ENCODE measurements around the gene EML6. TPM values are rescaled to one million over a fixed set of nuclear protein-coding genes. Genes with fewer than 3 reads are reported as not detected.

EML6 gene
- total and polyA plus RNA-seq, 2 of the 8 experiments (the other 6 are each of a cell fraction or from before 2014, with no cell fraction given): 1.2 to 1.6 TPM

DNA sequence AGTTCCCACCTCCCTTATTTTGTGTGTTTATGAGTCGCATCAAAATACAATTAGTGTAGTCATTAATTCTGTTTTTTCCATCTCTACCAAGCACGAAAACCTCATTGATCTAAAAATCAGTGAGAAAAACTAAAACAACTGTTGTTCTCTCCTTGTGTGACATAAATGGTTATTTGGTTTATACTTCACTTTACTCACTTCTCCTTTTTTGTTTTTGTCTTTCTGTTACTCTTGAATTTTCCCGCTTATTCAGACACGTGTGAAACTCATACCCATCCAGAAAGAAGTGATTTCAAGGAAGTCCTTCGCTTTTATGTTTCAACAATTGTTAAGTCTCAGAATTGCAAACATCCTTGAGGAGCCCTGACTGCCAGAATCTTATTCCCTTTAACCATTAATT is 121.6 kb downstream of the EML6 start:
- Histone ChIP-seq H2BK15ac (ENCODE audit: low read length) (no peak overlapping the region), H2BK12ac (ENCODE audit: low read depth, low read length) (no peak overlapping the region), H4K8ac (ENCODE audit: extremely low read depth, insufficient read depth, low read length) (no peak overlapping the region), H3K4ac (replicated peaks; ENCODE audit: insufficient read length, low read depth, low read length) (no peak overlapping the region), H3K27me3 (replicated peaks in 1 of 4; ENCODE audit: control insufficient read depth in 3 of 4, extremely low read depth in 1 of 4, insufficient read depth in 3 of 4, low read length in 3 of 4) (no peaks in the 10 kb centered on the region), H2AK5ac (ENCODE audit: low read depth, low read length) (no peak overlapping the region), H3K36me3 (ENCODE audit: control insufficient read depth in 2 of 4, insufficient read depth in 4 of 4, low read length in 3 of 4) (no peaks in the 10 kb centered on the region), H3K4me1 (replicated peaks in 1 of 4; ENCODE audit: control insufficient read depth in 3 of 4, insufficient read depth in 4 of 4, low read length in 3 of 4) (no peaks in the 10 kb centered on the region), H2BK5ac (ENCODE audit: low read depth, low read length) (no peak overlapping the region), H3K27ac (ENCODE audit: low read depth, low read length) (no peak overlapping the region), H3K18ac (ENCODE audit: extremely low read depth, low read length) (no peak overlapping the region), H2BK120ac (replicated peaks; ENCODE audit: low read depth, low read length) (no peak overlapping the region), H4K20me1 (replicated peaks in 1 of 2; ENCODE audit: control insufficient read depth in 1 of 2, insufficient read depth in 2 of 2, low read length in 2 of 2) (no peaks in the 10 kb centered on the region), H3K9ac (replicated peaks in 1 of 4; ENCODE audit: extremely low read depth in 1 of 4, low read depth in 3 of 4, low read length in 3 of 4) (no peak overlapping the region), H3K23ac (ENCODE audit: insufficient read length) (no peak overlapping the region), H2BK20ac (ENCODE audit: low read length) (no peak overlapping the region), H2AFZ (ENCODE audit: low read length) (no peak overlapping the region), H3K4me2 (ENCODE audit: insufficient read depth in 1 of 2, low read depth in 2 of 2, low read length in 2 of 2) (no peak overlapping the region), H3K14ac (ENCODE audit: insufficient read length) (no peak overlapping the region), H3K56ac (replicated peaks; ENCODE audit: insufficient read length, low read depth, low read length) (no peak overlapping the region), H3K79me1 (ENCODE audit: low read depth, low read length) (no peaks in the 10 kb centered on the region), H3K4me3 (ENCODE audit: extremely low read depth in 1 of 4, insufficient read depth in 2 of 4, low read depth in 3 of 4, low read length in 4 of 4) (no peak overlapping the region), H4K91ac (replicated peaks; ENCODE audit: insufficient read length, low read length) (no peak overlapping the region), H4K5ac (ENCODE audit: insufficient read length, low read depth, low read length) (no peak overlapping the region), H3K79me2 (ENCODE audit: control insufficient read depth in 1 of 2, insufficient read depth in 2 of 2, low read length in 2 of 2) (no peaks in the 10 kb centered on the region), H3K23me2 (ENCODE audit: low read depth, low read length) (no peaks in the 10 kb centered on the region; the same call in 1 of the 2 replicates), H3K9me3 (ENCODE audit: insufficient read depth in 2 of 2, low read depth in 1 of 2, low read length in 1 of 2) (no peaks in the 10 kb centered on the region)
- POLR2A ChIA-PET (ENCODE audit: partially characterized antibody): no interaction called here
- 65% methylated on average over 5 of the region's 5 CpGs; no CpG with 5 or more reads in 1 of the 2 experiments for WGBS, 2 experiments (ENCODE audit: extremely low coverage in 1 of 2, insufficient coverage in 1 of 2, insufficient read length in 1 of 2, insufficient replicate concordance in 2 of 2, low coverage in 1 of 2, low lambda C conversion rate in 2 of 2, missing lambda C conversion rate in 1 of 2)
- CTCF ChIA-PET (ENCODE audit: partially characterized antibody): interaction anchor here (0.8 to 1.8 kb wide), 5 partner anchors 12 to 323 kb away, joined by 3 to 7 read pairs (median 3); no protein-coding TSS in a partner anchor
- FAIRE-seq (no peak), DNase-seq (ENCODE audit: low read depth in 1 of 2, low spot score in 2 of 2) (no peak)
- no peak for TF ChIP-seq CEBPB (IDR thresholded peaks at IDR 0.05; ENCODE audit: low read depth, low read length)
- TF ChIP-seq RBBP5 (IDR thresholded peaks at IDR 0.05; ENCODE audit: borderline replicate concordance, low read depth, low read length): no peak
- no peak for TF ChIP-seq SP4 (IDR thresholded peaks at IDR 0.05; ENCODE audit: low read length)
- TF ChIP-seq NRF1 (IDR thresholded peaks at IDR 0.05; ENCODE audit: low read depth, low read length): no peak
